Stimulated activated CD4-positive, alpha-beta T cell treated with anti-CD3 and anti-CD28 coated beads, Interleukin-15, amount 100 ng/mL, for 1 hour (primary cell): ENCODE results near the gene PRICKLE2.
"Not testable (repeated sequence)": the region's sequence is repeated elsewhere in the genome, so short reads cannot be mapped to it uniquely, and the experiment has no call there.

Source experiments
- DNase-seq, 2 donors: peaks; one replicate each; pipeline ENCODE4 v3.0.0-alpha.2; 2020; ENCODE audit warnings: low read depth in 1 of 2, low spot score in 1 of 2

PRICKLE2 gene

GRCh38 chr3:64103131-64103530, 122.1 kb downstream of the PRICKLE2 start:
- no peak for DNase-seq

DNA sequence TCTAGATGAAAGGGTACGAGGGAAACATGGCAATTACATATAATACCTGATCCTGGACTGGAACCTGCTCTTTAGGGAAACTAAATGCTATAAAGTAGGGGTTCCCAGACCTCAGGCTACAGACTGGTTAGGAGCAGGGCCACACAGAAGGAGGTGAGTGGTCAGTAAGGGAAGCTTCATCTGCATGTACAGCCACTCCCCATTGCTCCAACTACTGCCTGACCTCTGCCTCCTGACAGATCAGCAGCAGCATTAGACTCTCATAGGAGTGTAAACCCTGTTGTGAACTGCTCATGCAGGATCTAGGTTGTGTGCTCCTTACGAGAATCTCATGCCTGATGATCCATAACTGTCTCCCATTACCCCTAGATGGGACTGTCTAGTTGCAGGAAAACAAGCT, 123.1 kb downstream of the PRICKLE2 start:
- DNase-seq, result no peak

DNA sequence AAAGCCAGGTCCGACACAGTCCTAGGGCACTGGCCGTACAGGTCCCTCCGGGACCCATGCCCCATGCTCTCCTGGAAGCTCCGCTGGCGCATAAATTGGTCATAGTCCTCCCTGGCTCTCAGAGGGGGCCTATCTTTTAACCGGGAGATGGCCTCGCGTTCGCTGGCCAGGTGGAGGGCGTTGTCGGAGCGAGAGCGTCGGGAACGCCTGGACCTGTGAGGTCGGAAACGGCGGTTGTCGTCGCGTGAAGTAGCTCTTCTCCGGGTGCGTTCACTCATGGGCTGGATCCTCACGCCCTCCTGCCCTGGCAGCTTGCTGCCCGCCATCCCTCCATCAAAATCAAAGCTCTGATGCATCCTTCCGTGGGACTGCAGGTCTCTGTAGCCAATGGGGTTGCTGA, 126.0 kb downstream of the PRICKLE2 start:
- DNase-seq, result no peak

DNA sequence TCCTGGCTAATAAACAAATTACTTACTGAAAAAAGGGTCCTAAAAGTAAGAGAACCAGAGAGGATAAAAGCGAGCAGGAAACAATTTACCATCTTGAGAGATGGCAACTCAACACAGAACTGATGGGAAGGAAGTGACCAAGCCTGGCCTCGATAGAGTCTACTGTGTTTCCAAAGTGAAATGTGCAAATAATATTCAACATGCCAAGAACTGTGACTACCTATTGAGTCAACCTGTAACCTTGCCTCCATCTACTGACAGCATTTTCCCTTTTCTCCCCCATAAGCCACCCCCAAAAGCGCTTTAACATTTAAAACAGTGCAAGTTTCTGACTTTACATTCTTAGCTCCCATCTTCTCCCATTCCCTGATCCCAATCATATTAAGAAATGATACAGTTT, 126.6 kb downstream of the PRICKLE2 start:
- DNase-seq, result no peak

GRCh38 chr3:64097920-64098319, 127.3 kb downstream of the PRICKLE2 start:
- DNase-seq, result no peak

GRCh38 chr3:64095802-64096201, 129.5 kb downstream of the PRICKLE2 start:
- no peak for DNase-seq

DNA sequence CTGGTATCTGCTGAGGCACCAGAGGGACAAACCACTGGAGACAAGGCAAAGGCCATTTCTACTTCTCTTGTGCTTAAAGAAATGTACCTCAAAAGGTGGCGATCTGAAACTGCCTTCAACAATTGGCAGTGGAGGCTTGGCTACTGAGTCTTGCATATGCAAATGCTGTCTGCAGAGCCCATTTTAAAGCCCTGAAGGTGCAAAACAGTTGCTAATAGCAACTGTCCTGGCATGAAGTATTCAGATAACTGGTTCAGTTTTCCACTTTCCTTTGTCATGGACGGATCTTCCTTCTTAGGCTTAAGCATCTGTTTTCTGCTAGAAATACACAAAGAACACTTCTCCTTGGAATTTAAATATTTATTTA, 130.6 kb downstream of the PRICKLE2 start:
- no peak for DNase-seq

DNA sequence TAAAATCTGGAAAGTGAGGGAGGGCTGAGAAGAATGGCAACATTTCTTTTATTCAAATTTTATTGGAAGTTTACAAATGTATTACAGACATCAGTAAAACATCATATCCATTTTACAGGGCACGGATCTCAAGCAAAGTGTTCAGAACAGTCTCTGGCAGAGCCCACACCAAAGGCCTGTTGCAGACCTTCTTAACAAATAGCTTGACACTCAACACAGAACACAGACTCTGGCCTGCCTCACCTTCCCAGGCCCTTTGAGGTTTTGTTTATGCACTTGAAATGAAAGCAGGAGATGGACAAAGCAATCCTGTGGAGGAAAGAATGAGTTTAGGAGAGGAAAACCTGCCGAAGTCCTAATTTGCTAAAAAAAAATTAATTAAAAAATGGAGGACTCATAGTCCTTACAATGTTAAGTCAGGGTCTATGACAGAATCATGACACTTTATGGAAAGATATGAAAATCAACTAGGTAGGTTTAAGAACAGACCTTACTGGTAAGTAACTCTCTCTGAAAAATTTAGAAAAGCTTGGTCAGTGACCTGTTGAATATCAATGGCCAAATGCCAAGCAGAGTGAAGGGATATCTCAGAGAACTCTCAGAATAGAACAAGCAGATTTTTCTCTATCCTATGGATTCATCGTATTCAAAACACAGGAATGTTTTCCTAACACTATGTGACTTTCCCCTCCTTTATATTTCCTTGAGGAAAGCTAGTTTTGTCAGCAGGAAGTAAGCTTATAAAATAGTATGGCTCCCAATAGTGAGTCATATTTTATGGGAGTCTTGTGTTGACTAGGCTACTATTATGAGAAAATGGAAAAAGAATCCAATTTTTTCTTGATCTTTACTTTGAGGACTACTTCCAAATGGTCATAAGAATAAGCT, 131.2 kb downstream of the PRICKLE2 start:
- no peak for DNase-seq

GRCh38 chr3:64093211-64093610, 132.1 kb downstream of the PRICKLE2 start:
- no peak for DNase-seq

DNA sequence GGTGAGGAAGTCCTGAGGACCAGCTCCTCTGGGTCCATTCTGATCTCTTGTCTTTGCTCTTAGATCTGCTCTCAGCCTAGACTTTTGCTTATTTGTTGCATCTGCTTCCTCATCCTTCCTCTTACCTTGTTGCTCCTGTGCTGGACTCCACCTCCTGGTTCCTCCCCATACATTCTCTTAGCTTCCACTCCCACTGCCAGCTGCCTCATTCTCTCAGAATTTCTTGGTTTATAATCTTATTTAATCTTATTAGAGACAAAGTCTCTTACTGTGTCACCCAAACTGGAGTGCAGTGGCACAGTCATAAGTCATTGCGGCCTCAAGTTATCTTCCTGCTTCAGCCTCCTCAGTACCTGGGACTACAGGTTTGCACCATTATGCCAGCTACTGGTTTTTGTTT, 133.8 kb downstream of the PRICKLE2 start:
- no peak for DNase-seq

GRCh38 chr3:64089386-64089785, 135.9 kb downstream of the PRICKLE2 start:
- DNase-seq, result not testable (repeated sequence)

- DNase-seq, result no peak
These were observed 136.7 kb downstream of the PRICKLE2 start for GRCh38 chr3:64088408-64089205.

- no peak for DNase-seq
These were observed 138.6 kb downstream of the PRICKLE2 start for GRCh38 chr3:64086479-64087252.

DNA sequence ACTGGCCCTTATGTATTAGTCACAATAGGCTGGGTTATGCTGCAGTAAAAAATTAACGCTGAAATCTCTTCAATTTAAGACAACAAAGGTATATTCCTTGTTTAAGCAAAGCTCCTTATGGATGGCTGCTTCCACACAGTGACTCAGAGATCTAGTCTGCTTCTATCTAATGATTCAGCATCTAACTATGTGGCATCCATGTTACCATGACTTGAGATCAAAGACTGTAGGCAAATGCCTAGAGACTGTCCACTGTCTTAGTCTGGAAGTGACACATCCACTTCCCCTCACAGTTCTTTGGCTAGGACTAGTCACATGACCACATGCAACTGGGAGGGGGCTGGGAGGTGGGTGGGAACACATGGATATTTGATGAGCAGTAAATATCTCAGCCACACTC, 140.6 kb downstream of the PRICKLE2 start:
- DNase-seq, result no peak

GRCh38 chr3:64083575-64083974, 141.7 kb downstream of the PRICKLE2 start:
- no peak for DNase-seq

GRCh38 chr3:64082961-64083541, 142.2 kb downstream of the PRICKLE2 start:
- DNase-seq, result no peak

- DNase-seq, result no peak
These were observed 142.9 kb downstream of the PRICKLE2 start for GRCh38 chr3:64082411-64082810.

- DNase-seq, result no peak
These were observed 144.0 kb downstream of the PRICKLE2 start for GRCh38 chr3:64081235-64081630.

- DNase-seq, result no peak
These were observed 144.5 kb downstream of the PRICKLE2 start for GRCh38 chr3:64080616-64081234.

GRCh38 chr3:64079369-64080150, 145.7 kb downstream of the PRICKLE2 start:
- no peak for DNase-seq
